GM19328 (cell line): ENCODE data around the gene TATDN3.
A peak's percentile ranks its signal among the peaks of the same experiment; 100 is the strongest.
"Not testable (repeated sequence)": the region's sequence is repeated elsewhere in the genome, so short reads cannot be mapped to it uniquely, and the experiment has no call there.

Experiments used
- ATAC-seq: cut with Tn5 transposase; IDR thresholded peaks from one replicate; pipeline ENCODE4 v1.9.1; 2021; ENCODE audit warnings: mild to moderate bottlenecking, moderate library complexity; ENCODE audit not compliant: unreplicated experiment

Gene TATDN3

DNA sequence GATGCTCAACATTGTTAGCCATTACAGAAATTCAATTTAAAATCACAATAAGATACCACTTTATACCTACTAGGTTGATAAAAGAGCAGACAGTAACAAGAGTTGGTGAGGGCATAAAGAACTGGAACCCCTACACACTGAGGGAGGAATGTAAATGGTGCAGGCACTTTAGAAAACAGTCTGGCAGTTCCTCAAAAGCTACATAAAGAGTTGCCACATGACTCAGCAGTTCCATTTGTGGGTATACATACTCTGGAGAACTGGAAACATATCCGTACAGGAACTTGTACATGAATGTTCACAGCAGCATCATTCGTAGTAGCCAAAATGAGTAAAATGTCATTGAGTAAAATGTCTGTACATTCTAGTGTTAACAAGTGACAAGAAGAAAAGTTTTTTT, 17.1 kb upstream of the TATDN3 start:
- ATAC-seq = no peak

DNA sequence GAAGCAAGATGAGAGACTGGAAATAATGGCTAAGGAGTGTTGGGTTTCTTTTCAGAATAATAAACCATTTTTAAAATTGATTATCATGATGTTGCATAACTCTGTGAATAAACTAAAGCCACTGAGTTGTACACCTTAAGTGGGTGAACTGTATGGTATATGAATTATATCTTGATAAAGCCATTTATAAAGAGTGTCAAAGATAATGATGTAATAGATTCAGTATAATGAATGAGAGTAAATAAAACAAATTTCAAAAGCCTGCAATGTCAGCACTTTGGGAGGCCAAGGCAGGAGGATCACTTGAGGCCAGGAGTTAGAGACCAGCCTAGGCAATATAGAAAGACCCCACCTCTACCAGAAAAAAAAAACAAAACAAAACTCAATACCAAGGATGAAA, 16.5 kb upstream of the TATDN3 start:
- no peak for ATAC-seq

GRCh38 chr1:212777151-212777550, 14.5 kb upstream of the TATDN3 start:
- ATAC-seq = no peak

- not testable (repeated sequence) for ATAC-seq
Measured at GRCh38 chr1:212779086-212779485, 12.6 kb upstream of the TATDN3 start.

DNA sequence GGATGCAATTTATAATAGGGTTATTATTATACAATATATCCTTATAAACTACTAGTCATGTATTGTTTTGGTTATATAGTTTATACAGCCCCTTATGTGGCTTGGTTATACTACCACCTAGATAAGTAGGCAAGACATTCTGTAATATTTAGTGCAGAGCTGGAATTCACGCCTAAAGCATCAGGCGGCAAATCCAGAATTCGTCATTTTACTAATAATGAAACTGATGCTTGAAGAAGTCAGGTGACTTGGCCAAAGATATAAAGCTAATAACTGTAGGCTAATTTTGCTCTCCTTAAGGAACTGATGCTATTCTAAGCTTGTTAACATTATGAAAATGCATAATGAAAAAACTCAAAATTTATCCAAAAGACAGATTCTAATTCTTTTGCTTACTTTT, 10.9 kb upstream of the TATDN3 start:
- ATAC-seq = no peak

GRCh38 chr1:212781225-212781624, 10.5 kb upstream of the TATDN3 start:
- ATAC-seq = no peak

- no peak for ATAC-seq
Measured at GRCh38 chr1:212782422-212783154, 9.1 kb upstream of the TATDN3 start.

DNA sequence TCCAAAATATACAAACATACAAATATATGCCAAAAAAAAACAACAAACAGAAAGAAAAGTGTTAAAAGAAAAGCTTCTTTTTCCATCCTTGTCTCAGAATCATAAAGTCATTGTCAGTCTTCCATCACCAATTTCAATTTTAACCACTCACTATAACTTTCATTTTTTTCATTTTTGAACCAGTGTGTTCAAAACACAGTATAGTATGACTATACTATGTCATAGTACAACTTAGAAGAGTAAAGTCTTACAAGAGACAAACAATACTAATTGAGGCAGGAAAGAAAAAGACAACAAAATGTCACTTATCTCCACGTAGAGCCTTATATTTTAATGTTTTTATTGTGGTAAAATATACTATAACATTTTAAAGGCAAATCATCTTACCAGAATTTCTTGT, 7.7 kb upstream of the TATDN3 start:
- ATAC-seq = no peak

DNA sequence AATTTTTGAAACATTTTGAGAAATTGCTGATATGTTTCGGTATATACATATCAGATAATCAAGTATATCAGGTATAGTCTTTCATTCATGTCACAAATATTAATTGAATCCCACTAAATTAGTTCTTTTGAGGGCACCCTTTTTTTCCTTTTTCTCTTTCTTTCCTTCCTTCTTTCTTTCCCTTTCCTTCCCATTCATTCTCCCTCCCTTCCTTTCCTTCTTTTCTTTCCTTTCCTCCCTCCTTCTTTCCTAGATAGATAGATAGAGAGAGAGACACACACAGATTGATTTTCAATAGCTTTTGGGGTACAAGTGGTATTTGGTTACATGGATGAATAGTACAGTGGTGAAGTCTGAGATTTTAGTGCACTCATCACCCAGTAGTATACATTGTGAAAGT, 5.8 kb upstream of the TATDN3 start:
- ATAC-seq = no peak

DNA sequence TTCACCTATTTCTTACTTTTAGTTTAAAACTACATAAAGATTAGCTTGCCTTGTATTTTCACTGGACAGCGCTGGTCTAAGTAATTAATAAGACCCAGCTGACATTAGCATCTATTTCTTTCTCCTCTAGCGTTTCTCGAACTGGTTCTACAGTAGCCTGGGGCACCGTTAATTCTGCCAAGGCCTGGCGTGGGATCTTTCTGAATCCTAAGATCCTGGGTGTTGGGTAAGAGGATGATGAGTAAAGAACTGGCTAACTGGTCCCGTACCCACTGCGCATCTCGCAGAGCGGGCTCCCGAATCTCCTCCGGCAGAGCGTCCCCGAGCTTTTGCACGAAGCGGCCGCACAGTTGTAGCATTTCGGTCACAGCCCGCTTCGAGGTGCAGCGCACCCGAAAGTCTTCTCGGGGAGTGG, 426 bp upstream of the TATDN3 start:
- peak; percentile 16 for ATAC-seq

DNA sequence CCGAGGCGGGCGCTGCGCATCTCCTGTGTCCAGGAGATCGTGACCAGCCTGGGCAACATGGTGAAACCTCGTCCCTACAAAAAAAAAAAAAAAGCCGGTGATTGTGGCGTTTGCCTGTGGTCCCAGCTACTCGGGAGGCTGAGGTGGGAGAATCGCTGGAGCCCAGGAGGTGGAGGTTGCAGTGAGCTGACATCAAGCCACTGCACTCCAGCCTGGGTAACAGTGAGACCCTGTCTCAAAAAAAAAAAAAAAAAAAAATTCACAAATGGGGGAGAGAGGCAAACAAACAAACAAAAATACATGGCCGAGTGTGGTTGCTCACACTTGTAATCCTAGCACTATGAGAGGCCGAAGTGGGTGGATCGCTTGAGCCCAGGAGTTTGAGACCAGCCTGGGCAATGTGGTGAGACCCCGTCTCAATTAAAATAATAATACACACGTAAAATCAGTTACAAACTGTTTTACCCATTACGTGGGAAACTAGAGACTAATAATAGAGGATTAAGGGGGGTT, 758 bp downstream of the TATDN3 start:
- ATAC-seq = no peak

DNA sequence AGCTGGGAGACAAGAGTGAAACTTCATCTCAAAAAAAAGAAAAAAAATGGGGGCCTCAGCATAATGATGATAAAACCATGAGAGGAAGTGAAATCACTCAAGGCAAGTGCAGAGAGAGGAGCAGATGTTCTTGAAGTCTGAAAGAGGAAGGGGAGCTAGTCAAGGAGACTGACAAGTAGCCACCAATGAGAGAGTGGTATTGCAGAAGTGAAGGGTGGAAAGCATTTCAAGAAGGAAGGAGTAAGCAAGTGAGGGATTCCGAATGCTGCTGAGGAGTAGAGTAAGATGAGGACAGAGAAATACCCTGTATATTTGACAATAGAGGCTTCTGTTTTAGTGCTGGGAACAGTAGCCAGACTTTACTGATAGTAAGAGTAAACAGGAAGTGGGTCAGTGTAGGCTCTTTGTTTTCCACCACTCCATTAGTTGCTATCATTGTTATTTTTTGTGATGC, 2.9 kb downstream of the TATDN3 start:
- peak; percentile 79 for ATAC-seq

DNA sequence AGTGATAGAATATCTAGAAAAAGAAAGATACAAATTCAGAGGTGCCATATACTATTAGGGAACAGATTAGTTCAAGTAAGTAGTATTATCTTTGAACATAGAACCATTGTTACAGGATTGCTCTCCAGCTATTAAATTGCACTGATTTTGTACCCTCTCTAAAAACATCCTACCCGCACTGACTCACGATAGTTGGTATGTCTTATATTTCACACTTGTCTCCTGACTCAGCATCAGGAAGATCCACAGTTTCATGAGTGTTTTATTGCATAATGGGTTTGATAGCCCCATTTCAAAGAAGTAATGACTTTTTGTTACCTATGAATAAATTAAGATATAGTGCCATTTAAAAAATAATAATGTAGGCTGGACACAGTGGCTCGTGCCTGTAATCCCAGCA, 6.0 kb downstream of the TATDN3 start:
- ATAC-seq = no peak

GRCh38 chr1:212805767-212806166, 14.1 kb downstream of the TATDN3 start:
- no peak for ATAC-seq

GRCh38 chr1:212814537-212815334, 23.0 kb downstream of the TATDN3 start:
- ATAC-seq = no peak

- no peak for ATAC-seq
Measured at GRCh38 chr1:212816567-212817278, 25.0 kb downstream of the TATDN3 start.

DNA sequence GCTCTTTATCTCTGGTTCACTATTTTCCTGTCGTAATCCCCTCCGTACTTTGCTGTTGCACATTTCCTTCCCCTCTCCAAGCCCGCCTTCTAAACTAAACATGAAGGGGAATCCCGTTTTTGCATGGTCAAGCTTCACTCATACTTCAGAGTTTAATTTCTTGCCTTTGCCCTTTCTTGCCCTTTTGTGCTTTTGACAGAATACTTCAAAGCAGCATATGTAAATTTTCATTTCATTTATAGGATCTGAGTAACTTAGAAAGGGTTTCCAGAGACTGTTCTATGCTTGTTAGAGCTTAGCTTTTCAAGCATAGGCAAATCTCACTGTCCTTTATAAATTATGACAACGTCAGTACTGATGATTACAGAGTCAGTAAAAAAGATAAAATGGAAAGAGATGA, 28.0 kb downstream of the TATDN3 start:
- no peak for ATAC-seq

DNA sequence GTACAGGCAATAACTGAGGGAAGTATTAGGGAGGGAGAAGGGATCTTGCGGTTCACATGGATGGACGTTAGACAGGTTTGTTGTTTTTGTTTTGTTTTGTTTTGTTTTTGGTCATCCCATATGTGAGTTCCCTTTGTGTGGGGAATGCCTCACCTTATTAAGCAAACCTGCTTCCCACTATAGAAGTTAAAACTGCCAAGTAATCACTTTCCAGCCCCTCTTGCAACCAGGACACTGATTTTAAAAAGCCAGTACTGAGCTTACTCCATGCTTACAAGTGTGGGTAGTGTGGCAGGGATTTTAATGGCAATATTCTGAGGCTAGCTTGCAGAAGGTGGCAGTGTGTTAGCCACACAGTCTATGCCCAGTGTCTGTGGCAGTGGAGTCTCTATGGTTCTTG, 29.3 kb downstream of the TATDN3 start:
- no peak for ATAC-seq

- ATAC-seq = no peak
Measured at GRCh38 chr1:212822956-212823355, 31.3 kb downstream of the TATDN3 start.

DNA sequence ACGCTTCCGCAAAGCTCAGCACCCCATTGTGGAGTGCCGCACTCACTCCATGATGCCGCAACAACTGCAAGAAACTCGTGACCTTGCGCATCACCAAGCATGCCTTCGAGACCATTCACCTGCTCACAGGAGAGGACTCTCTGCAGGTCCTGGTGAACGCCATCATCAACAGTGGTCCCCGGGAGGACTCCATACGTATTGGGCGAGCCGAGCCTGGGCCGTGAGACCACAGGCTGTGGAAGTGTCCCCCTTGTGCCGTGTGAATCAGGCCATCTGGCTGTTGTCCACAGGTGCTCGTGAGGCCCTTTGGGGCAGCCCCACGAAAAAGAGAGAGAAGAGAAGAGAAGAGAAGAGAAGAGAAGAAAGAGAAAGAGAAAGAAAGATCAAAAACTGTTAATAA, 32.5 kb downstream of the TATDN3 start:
- no peak for ATAC-seq

- no peak for ATAC-seq
Measured at GRCh38 chr1:212825798-212826452, 34.2 kb downstream of the TATDN3 start.
